OCI-LY1 (cell line): ENCODE results near the gene CLEC4E.

Experiments used
- H2AFZ ChIP-seq: fragments of 200-600 bp; sonication (generic), shearing (Covaris generic); 2 replicates; pipeline ENCODE4 v1.6.0; 2014; ENCODE audit warnings: antibody characterized with exemption, mild to moderate bottlenecking, low read length
- H3F3A ChIP-seq: fragments of 200-600 bp; sonication (generic), shearing (Covaris generic); 2 replicates; pipeline ENCODE4 v1.6.0; 2014; ENCODE audit warnings: mild to moderate bottlenecking, antibody characterized with exemption, low read length, moderate library complexity; ENCODE audit not compliant: insufficient read depth
- H3K27ac ChIP-seq: fragments of 200-600 bp; sonication (generic); 2 replicates; pipeline ENCODE4 v1.5.1; 2014; ENCODE audit warnings: low read length, mixed run types, mild to moderate bottlenecking, low read depth; ENCODE audit not compliant: poor library complexity, severe bottlenecking
- H3K27me3 ChIP-seq: fragments of 200-600 bp; sonication (generic); 2 replicates; pipeline ENCODE4 v1.6.0; 2014; ENCODE audit warnings: antibody characterized with exemption, mild to moderate bottlenecking, low read length, moderate library complexity; ENCODE audit not compliant: insufficient read depth
- H3K36me3 ChIP-seq: fragments of 200-600 bp; sonication (generic); 2 replicates; pipeline ENCODE4 v1.6.1; 2014; ENCODE audit warnings: mild to moderate bottlenecking, antibody characterized with exemption, low read length, moderate library complexity, mixed read lengths; ENCODE audit not compliant: insufficient read depth
- H3K4me1 ChIP-seq: fragments of 200-600 bp; sonication (generic); 2 replicates; pipeline ENCODE4 v1.5.1; 2014; ENCODE audit warnings: mild to moderate bottlenecking, low read length, moderate library complexity; ENCODE audit not compliant: insufficient read depth, severe bottlenecking
- H3K4me2 ChIP-seq: fragments of 200-600 bp; sonication (generic), shearing (Covaris generic); 2 replicates; pipeline ENCODE4 v1.6.1; 2014; ENCODE audit warnings: low read length
- H3K4me3 ChIP-seq: fragments of 200-600 bp; sonication (generic); 2 replicates; pipeline ENCODE4 v1.5.1; 2014; ENCODE audit warnings: low read length, low read depth, mild to moderate bottlenecking, mixed read lengths; ENCODE audit not compliant: poor library complexity, severe bottlenecking
- H3K79me2 ChIP-seq: fragments of 200-600 bp; shearing (Covaris generic); 2 replicates; pipeline ENCODE4 v1.6.1; 2016; ENCODE audit warnings: mixed run types, low read length, mixed read lengths; ENCODE audit not compliant: insufficient read depth
- H3K9ac ChIP-seq: fragments of 200-600 bp; sonication (generic), shearing (Covaris generic); 2 replicates; pipeline ENCODE4 v1.6.1; 2014; ENCODE audit warnings: mild to moderate bottlenecking, low read length, mixed read lengths
- H3K9me2 ChIP-seq: fragments of 200-600 bp; sonication (generic), shearing (Covaris generic); 2 replicates; pipeline ENCODE4 v1.6.1; 2014; ENCODE audit warnings: low read depth, mild to moderate bottlenecking, low read length, mixed read lengths
- H3K9me3 ChIP-seq: fragments of 200-600 bp; shearing (Covaris generic); 2 replicates; pipeline ENCODE4 v1.6.1; 2014; ENCODE audit warnings: low read length, mixed read lengths
- H4K20me1 ChIP-seq: fragments of 200-600 bp; sonication (generic), shearing (Covaris generic); 2 replicates; pipeline ENCODE4 v1.6.0; 2016; ENCODE audit warnings: mild to moderate bottlenecking, low read length; ENCODE audit not compliant: insufficient read depth
- CTCF ChIP-seq: fragments of 200-600 bp; sonication (generic), shearing (Covaris generic); IDR thresholded peaks from 2 replicates; pipeline ENCODE4 v1.5.1; 2017; ENCODE audit warnings: mild to moderate bottlenecking, antibody characterized with exemption, low read length, moderate library complexity, mixed read lengths
- EZH2 ChIP-seq: fragments of 200-600 bp; sonication (generic), shearing (Covaris generic); IDR thresholded peaks from 2 replicates; pipeline ENCODE4 v1.8.0; 2017; ENCODE audit warnings: borderline replicate concordance, mixed run types, mild to moderate bottlenecking, antibody characterized with exemption, low read length, moderate library complexity, mixed read lengths

The CLEC4E gene

GRCh38 chr12:8493084-8493483 lies 47.6 kb downstream of the CLEC4E start:
- no peaks in the 10 kb centered on the region for H3K27me3 ChIP-seq
- no peak overlapping the region for H3K4me2 ChIP-seq
- H3K36me3 ChIP-seq = no peaks in the 10 kb centered on the region
- H3K27ac ChIP-seq = no peak overlapping the region
- H3F3A ChIP-seq = no peaks in the 10 kb centered on the region
- no peak overlapping the region for H3K4me3 ChIP-seq
- H2AFZ ChIP-seq = no peak overlapping the region
- H3K79me2 ChIP-seq = no peaks in the 10 kb centered on the region
- H3K9ac ChIP-seq = no peak overlapping the region
- H3K4me1 ChIP-seq = peaks cover 18% of the 10 kb centered on the region
- H3K9me3 ChIP-seq = no peaks in the 10 kb centered on the region
- H4K20me1 ChIP-seq = no peaks in the 10 kb centered on the region
- no peaks in the 10 kb centered on the region for H3K9me2 ChIP-seq
- TF ChIP-seq CTCF (no peak), EZH2 (no peak)

- H3K27me3 ChIP-seq = no peaks in the 10 kb centered on the region
- no peak overlapping the region for H3K4me3 ChIP-seq
- no peak overlapping the region for H3K27ac ChIP-seq
- H4K20me1 ChIP-seq = no peaks in the 10 kb centered on the region
- no peaks in the 10 kb centered on the region for H3F3A ChIP-seq
- no peaks in the 10 kb centered on the region for H3K9me2 ChIP-seq
- no peaks in the 10 kb centered on the region for H3K79me2 ChIP-seq
- H3K4me1 ChIP-seq = peaks cover 18% of the 10 kb centered on the region
- H2AFZ ChIP-seq = no peak overlapping the region
- no peaks in the 10 kb centered on the region for H3K9me3 ChIP-seq
- no peak overlapping the region for H3K4me2 ChIP-seq
- TF ChIP-seq EZH2 (no peak), CTCF (no peak)
- H3K9ac ChIP-seq = no peak overlapping the region
- H3K36me3 ChIP-seq = no peaks in the 10 kb centered on the region; the same call in 1 of the 2 replicates
Measured at GRCh38 chr12:8491646-8492530, 48.8 kb downstream of the CLEC4E start.
